ENCODE results near the gene MROH2A.

- TF ChIP-seq, protein P1, sequence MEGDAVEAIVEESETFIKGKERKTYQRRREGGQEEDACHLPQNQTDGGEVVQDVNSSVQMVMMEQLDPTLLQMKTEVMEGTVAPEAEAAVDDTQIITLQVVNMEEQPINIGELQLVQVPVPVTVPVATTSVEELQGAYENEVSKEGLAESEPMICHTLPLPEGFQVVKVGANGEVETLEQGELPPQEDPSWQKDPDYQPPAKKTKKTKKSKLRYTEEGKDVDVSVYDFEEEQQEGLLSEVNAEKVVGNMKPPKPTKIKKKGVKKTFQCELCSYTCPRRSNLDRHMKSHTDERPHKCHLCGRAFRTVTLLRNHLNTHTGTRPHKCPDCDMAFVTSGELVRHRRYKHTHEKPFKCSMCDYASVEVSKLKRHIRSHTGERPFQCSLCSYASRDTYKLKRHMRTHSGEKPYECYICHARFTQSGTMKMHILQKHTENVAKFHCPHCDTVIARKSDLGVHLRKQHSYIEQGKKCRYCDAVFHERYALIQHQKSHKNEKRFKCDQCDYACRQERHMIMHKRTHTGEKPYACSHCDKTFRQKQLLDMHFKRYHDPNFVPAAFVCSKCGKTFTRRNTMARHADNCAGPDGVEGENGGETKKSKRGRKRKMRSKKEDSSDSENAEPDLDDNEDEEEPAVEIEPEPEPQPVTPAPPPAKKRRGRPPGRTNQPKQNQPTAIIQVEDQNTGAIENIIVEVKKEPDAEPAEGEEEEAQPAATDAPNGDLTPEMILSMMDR (IDR thresholded peaks at IDR 0.05; ENCODE audit: low read depth, low read length, poor library complexity, severe bottlenecking), result no peak
- no peak for TF ChIP-seq EZH2phosphoT487 (IDR thresholded peaks at IDR 0.05; ENCODE audit: borderline replicate concordance, low read length)
Measured at GRCh38 chr2:233840520-233840919, 62.4 kb downstream of the MROH2A start.

All from DOHH2 (cell line).